HS-27A (cell line): ENCODE measurements around the gene EP400.
"Not testable (repeated sequence)": the region's sequence is repeated elsewhere in the genome, so short reads cannot be mapped to it uniquely, and the experiment has no call there.

Experiments
- DNase-seq: peaks from one replicate; pipeline ENCODE4 v3.0.0-alpha.2; 2012; ENCODE audit warnings: low read depth, missing footprints

Gene EP400

DNA sequence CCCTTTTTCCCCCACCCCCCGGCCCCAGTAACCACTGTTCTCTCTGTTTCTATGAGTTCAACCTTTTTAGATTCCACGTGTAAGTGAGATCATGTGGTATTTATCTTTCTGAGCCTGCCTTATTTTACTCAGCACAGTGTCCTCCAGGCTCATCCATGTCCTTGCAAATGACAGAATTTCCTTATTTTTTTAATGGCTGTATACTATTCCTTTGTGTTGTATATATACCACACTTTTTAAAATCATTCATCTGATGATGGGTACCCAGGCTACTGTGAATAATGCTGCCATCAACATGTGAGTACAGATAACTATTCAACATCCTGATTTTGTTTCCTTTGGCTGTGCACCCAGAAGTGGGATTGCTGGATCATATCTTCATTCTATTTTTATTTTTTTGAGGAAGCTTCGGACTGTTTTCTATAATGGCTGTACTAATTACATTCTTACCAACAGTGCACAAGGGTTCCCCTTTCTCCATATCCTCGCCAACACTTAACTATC is 139.7 kb downstream of the EP400 start:
- DNase-seq: no peak

- DNase-seq: no peak
These were observed 144.6 kb downstream of the EP400 start for GRCh38 chr12:132094269-132094891.

DNA sequence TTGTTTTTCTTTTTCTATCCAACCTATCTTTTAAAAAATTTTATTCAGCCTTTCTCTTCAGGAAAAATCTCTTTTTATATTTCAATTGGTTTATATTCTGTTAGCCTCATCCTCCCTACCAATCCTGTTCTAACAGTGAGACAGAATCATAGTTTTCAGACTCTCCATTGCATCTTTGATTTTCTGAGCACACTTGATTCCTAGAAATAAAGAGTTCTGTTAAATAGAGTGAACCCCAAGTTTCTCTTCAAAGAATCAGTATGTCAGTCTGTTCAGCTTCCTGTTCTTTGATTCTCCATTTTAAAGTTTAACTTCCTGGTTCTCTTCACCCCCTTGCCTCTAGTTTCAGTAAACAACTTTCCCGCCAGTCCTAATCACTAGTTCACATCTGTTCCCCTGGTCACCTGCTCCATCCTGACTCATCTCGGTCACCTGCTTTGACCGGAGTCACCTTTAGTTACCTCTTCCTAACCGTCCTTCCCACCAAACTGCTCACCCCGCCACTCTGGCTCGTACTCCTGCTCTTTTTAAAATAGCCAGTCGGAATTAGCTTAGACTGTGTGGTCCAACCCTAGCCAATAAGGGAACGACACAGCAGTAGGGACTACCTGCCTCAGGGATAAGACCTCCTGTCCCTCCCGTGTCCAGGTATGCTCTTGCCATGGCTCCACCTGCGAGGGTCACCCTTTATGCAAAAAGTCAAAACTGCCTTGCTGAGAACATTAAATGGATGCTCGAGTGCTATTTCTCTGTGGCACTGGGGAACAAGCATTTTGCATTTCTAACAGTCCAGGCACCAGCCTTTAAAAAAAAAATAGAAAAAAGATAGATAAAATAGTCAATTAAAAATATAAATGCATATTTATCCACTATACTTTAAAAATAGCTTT is 146.0 kb downstream of the EP400 start:
- DNase-seq: no peak

DNA sequence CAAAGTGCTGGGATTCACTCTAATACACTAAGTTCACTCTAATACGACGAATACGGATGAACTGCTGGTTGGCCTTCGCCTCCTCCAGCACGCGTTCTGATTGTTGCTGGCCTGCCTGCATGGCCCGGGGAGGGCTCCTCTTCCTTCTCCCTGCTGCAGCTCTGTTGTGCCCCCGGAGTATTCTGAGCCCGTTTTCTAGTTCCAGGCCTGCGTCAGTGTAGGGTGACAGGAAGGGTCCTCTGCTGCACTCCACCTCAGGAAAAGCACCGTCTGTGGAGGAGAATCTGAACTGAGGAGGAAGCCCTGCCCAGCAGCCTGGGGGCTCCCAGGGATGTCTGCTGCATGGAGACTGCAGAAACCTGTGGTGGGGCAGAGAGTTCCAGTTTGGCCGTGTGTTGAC is 150.0 kb downstream of the EP400 start:
- no peak for DNase-seq

DNA sequence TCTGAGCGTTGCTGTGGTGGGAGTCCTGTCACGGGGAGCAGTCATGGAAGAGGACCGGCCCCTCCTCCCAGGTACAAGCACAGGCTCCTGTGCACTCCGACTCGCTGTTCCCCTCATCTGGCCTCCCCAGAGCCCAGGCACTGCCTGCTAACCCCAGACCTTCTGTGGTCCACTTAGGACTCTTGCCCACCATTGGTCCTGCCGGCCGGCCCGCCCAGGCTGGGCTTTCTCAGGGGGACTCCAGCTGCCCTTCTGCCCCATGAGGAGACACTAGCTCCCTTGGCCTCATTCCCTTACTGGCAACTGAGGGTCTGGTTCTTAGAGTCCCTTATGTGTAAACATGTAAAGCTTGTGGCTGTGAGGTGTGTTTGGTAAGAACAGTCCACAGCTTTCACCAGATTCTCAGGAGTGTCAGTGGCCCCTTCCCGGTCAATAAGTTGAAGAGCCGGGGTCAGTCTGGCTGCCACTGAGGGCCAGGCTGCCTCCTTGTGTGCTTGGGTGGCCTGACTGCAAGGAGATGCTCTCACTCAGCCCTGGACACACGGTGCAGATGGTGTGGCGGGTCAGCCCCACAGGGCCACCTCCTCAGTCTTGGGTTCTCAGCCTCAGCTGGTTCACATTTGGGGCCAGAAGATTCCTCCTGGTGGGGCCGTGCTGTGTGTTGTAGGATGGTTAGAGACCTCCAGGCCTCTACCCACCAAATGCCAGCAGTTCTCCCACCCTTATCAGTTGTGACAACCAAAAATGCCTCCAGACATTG is 150.7 kb downstream of the EP400 start:
- no peak for DNase-seq

GRCh38 chr12:132102297-132102696 is 152.6 kb downstream of the EP400 start:
- DNase-seq: no peak

- DNase-seq: not testable (repeated sequence)
These were observed 153.3 kb downstream of the EP400 start for GRCh38 chr12:132103072-132103471.

DNA sequence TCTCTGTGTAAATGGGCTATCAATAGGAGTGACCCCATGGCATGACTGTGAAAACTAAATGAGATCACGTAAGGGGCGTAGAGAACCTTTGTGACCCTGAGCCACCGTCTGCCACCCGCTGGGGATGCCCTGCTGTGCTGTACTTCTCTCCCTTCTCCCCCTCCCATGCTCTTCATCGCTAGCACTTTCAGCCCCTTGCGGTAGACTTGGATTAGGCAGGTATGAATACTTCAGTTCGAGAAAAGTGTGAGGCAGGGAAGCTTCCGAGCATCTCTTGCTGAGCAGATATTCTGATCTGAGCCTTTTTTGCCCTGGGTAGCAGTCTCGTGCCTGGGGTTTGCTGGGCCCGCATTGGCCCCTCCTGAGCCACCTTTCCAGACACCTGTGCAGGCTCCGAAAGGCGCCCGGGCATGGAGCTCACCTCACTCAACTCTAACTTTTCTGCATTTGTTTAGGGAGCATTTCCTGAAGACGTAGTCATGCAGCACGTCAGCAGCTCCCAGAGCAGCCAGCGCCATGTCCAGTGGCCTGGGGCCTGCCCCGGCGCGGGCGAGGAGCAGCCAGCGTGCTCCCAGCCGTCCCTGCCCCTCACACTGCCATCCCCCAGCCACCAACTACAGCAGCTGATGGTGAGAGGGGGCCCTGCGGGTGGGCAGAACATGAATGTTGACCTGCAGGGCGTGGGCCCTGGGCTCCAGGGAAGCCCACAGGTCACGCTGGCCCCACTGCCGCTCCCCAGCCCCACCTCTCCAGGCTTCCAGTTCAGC is 154.0 kb downstream of the EP400 start:
- no peak for DNase-seq

DNA sequence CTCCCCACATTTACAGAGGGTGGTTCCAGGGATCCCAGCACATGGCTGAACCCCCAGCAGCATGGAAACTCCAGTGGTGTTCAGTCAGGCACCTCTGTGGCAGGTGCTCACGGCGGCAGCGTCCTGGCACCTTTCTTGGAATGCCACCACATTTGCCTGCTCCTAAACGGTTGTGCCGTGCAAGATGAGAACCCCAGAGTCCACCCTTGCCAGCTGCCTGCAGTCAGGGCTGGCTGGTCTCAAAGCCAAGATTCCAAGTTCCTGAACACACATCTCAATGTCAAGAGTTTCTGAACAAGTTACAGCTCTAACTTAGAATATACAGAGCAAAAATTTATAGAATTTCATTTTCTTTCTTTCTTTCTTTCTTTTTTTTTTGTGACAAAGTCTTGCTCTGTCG is 155.7 kb downstream of the EP400 start:
- DNase-seq: no peak

DNA sequence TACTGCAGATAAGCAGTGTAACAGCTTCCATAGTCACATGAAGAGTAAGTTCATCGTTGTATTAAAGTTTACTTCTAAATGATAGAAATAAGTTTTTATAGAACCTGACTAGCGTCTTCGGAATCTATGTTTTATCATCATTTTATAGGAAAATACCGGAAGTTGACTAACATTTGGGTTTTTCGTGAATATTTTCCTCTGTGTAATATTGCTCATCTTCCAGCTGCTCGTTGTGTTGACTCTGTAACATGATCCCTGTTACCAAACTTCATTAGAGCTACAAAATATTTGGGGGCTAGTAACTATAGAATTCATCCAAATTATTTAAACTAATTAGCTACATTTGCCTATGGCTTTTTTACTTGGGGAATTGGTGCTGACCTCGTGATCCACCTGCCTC is 157.2 kb downstream of the EP400 start:
- no peak for DNase-seq

DNA sequence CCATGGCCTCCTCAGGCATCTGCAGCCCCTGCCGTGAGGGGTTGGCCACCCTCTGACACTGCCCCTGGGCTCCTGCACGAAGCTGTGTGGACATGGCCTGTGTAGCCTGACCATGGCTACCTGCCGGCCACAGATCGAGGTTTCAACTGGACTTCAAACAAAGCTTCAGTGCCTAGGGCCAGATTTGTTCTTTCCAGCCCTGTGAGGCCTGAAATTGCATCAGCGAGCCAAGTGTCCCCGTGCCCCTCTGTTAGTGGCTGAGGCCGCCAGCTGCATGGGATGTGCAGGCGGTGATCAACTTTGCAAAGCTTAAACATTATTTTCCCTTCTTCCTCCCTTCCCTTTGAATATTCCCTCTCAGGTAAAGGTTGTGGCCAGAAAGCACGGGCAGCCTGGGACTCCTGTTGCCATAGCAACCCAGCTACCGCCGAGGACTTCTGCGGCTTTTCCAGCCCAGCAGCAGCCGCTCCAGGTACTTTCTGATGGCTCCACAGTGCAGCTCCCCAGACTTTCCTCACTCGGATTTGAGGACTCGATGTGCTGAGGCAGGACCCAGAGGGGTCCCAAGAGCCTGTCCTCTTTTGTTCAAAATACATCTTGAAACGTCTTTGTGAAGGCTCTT is 158.6 kb downstream of the EP400 start:
- no peak for DNase-seq

DNA sequence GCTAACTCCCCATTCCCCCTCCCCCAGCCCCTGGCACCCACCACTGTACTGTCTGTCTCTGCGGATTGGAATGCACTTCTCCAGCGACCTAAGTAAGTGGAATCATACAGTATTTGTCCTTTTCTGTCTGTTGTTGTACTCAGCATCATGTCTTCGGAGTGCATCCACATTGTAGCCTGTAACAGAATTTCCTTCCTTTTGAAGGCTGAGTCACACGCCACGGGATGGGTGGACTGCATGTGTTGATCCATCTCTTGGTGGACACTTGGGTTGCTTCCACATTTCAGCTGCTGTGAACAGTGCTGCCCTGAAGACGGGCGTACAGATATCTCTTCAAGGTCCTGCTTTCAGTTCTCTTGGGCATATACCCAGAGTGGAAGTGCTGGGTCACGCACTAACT is 160.0 kb downstream of the EP400 start:
- DNase-seq: no peak

GRCh38 chr12:132110677-132111076 is 160.9 kb downstream of the EP400 start:
- DNase-seq: no peak

GRCh38 chr12:132111654-132112304 is 162.0 kb downstream of the EP400 start:
- DNase-seq: no peak

- DNase-seq: no peak
These were observed 164.9 kb downstream of the EP400 start for GRCh38 chr12:132114667-132115066.

DNA sequence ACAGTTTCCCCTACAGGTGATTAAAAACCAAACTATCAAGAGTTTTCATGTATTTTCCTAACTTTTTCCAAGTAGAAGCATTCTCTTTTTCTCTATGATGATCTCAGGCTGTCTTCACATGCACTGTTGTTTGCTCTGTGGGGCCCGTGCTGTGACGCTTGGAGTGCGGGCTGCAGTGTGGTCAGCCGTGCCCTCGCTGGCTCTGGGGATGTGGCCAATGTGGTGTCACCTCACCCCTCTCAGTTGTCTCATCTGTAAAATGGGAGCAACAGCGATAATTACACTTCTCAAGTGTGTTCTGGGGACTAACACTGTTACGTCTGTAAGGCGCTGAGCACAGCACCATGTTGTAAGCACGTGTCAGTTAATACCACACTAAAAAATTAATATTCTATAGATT is 165.8 kb downstream of the EP400 start:
- DNase-seq: no peak

DNA sequence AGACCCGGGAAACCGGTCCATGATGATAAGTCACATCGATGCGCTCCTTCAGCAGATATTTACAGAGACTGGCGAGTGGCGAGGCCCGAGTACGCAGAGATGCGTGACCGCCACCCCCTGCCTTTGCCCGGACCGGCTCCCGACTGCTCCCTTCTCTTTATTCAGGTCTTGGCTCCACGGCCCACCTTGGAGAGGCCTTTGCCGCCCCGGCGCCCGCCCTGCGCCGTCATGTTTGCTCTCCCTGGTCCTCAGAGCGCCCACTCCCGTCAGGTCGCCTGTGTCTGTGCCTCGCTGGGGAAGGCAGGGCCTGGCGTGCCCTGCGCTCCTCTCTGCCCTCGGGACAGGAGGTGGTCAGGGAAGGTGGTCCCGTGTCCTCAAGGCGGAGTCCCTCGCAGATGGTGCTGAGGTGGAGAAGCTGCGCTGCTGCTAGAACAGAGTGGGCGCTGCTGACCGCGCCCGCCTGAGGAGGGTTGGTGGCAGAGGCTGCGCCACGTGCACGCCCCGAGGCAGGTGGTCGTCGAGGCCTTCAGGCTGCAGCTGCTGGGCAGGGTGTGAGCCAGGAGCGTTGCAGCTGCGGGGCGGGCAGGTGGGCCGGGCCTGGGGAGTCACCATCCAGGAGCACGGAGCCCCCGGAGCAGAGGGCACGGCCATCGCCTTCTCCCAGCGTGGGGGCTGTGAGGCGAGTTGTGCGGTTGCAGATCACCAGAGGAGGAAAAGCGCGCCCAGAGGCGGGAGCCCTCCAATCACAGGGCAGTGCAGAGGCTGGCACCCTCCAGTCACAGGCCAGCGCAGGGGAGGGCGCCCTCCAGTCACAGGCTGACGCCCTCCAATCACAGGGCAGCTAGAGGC is 167.2 kb downstream of the EP400 start:
- DNase-seq: no peak

GRCh38 chr12:132117558-132117875 is 167.8 kb downstream of the EP400 start:
- no peak for DNase-seq

DNA sequence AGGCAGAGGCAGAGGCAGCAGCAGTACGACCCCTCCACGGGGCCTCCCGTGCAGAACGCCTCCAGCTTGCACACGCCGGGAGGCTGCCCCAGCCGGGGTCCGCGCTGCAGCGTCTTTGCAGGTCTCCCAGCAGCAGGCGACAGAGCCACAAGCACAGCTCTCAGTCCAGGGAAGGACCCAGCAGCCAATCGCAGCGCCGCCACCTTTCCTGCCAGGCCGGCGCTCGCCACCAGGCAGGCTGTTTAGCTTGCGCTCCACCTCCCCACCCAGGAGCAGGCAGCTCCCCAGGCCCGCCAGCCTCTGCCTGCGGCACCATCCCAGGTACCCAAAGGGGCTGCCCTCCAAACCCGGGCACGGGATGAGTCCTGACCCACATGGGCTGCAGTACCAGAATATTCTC is 169.1 kb downstream of the EP400 start:
- DNase-seq: no peak

- DNase-seq: no peak
These were observed 171.5 kb downstream of the EP400 start for GRCh38 chr12:132121283-132121682.
